Bronchial epithelial cell (primary cell): ENCODE measurements around the gene MAGI2. TPM values are rescaled to one million over a fixed set of nuclear protein-coding genes. Genes with fewer than 3 reads are reported as not detected.

Experiments
- DNase-seq: peaks from one replicate; pipeline ENCODE4 v3.0.0-alpha.2; 2010; ENCODE audit warnings: low read depth
- FAIRE-seq: peaks from 2 replicates; lab custom pipeline; 2011; peaks lifted over from hg19 to GRCh38; lab: Jason Lieb, UNC
- H3K27me3 ChIP-seq: 2 replicates; pipeline ENCODE4 v1.5.1; 2011; ENCODE audit warnings: low read length; ENCODE audit not compliant: control insufficient read depth, insufficient read depth
- H3K36me3 ChIP-seq: 2 replicates; pipeline ENCODE4 v1.5.1; 2011; ENCODE audit warnings: low read length; ENCODE audit not compliant: control insufficient read depth, insufficient read depth
- H3K4me3 ChIP-seq: 2 replicates; pipeline ENCODE4 v1.5.1; 2011; ENCODE audit warnings: mild to moderate bottlenecking, low read depth, low read length, control low read depth
- CTCF ChIP-seq: IDR thresholded peaks from 2 replicates; pipeline ENCODE4 v1.5.1; 2011; ENCODE audit warnings: mild to moderate bottlenecking, moderate library complexity, low read length, control low read depth, inconsistent platforms; ENCODE audit not compliant: insufficient read depth, severe bottlenecking
- total RNA-seq: library from RNA; depleted of rRNA; stranded (reverse); fragments of >200 nt; gene quantifications from 2 replicates; pipeline ENCODE4 v1.2.1, GENCODE V29; 2014

Gene MAGI2
- total RNA-seq, 1 donor from 2014 or later, result 2.6 TPM

GRCh38 chr7:78777829-78778228 lies 675.6 kb downstream of the MAGI2 start:
- TF ChIP-seq CTCF, result no peak
- DNase-seq, result peak; percentile 40
- H3K36me3 ChIP-seq, result no peaks in the 10 kb centered on the region

GRCh38 chr7:78770422-78771410 lies 682.8 kb downstream of the MAGI2 start:
- H3K36me3 ChIP-seq, result no peaks in the 10 kb centered on the region
- no peak for TF ChIP-seq CTCF
- FAIRE-seq (no peak), DNase-seq (peak; percentile 26)
- H3K4me3 ChIP-seq, result no peak overlapping the region
- H3K27me3 ChIP-seq, result peaks cover 10% of the 10 kb centered on the region

More at GRCh38 chr7:78777829-78778228, 675.6 kb downstream of the MAGI2 start:
- Histone ChIP-seq H3K4me3 (no peak overlapping the region), H3K27me3 (peaks cover 1% of the 10 kb centered on the region)
- no peak for FAIRE-seq

- DNase-seq, result no peak
- Histone ChIP-seq H3K36me3 (no peaks in the 10 kb centered on the region), H3K27me3 (peaks cover 10% of the 10 kb centered on the region), H3K4me3 (no peak overlapping the region)
- no peak for TF ChIP-seq CTCF
- no peak for FAIRE-seq
These were observed 683.9 kb downstream of the MAGI2 start for GRCh38 chr7:78769481-78770101.

- Histone ChIP-seq H3K4me3 (no peak overlapping the region), H3K36me3 (no peaks in the 10 kb centered on the region), H3K27me3 (peaks cover 10% of the 10 kb centered on the region)
- DNase-seq (no peak), FAIRE-seq (no peak)
- TF ChIP-seq CTCF, result no peak
These were observed 684.6 kb downstream of the MAGI2 start for GRCh38 chr7:78768859-78769258.

GRCh38 chr7:78765943-78766729 lies 687.3 kb downstream of the MAGI2 start:
- peaks cover 8% of the 10 kb centered on the region for H3K27me3 ChIP-seq
- DNase-seq (no peak), FAIRE-seq (no peak)
- no peak for TF ChIP-seq CTCF
- H3K4me3 ChIP-seq, result no peak overlapping the region
- no peaks in the 10 kb centered on the region for H3K36me3 ChIP-seq
